ENCODE data around the gene USP36.

DNA sequence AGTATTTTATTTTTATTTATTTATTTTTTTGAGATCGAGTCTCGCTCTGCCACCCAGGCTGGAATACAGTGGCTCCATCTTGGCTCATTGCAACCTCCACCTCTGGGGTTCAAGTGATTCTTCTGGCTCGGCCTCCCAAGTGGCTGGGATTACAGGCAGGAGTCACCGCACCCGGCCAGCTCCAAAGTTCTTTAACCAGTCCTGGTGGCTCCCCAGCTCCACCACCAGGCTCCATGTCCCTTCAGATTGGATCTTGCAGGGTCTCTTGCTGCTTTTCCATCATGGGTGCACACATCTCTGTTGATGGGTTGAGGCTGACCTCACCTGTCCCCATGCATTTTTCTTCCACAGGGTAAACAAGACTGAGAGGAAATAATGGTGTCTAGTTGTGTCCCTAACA is 8.4 kb upstream of the USP36 start:
- TF ChIP-seq, protein P1, sequence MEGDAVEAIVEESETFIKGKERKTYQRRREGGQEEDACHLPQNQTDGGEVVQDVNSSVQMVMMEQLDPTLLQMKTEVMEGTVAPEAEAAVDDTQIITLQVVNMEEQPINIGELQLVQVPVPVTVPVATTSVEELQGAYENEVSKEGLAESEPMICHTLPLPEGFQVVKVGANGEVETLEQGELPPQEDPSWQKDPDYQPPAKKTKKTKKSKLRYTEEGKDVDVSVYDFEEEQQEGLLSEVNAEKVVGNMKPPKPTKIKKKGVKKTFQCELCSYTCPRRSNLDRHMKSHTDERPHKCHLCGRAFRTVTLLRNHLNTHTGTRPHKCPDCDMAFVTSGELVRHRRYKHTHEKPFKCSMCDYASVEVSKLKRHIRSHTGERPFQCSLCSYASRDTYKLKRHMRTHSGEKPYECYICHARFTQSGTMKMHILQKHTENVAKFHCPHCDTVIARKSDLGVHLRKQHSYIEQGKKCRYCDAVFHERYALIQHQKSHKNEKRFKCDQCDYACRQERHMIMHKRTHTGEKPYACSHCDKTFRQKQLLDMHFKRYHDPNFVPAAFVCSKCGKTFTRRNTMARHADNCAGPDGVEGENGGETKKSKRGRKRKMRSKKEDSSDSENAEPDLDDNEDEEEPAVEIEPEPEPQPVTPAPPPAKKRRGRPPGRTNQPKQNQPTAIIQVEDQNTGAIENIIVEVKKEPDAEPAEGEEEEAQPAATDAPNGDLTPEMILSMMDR (IDR thresholded peaks at IDR 0.05) = no peak
- no peak for TF ChIP-seq POLR2A (IDR thresholded peaks at IDR 0.05)

Data from lower leg skin (tissue), 3 donors.